IMR-90 (cell line): ENCODE measurements around the gene GARIN5A.

Source experiments
- BHLHE40 ChIP-seq: fragments of 150-350 bp; IDR thresholded peaks from 2 replicates; pipeline ENCODE4 v1.6.1; 2016; ENCODE audit warnings: mild to moderate bottlenecking, low read depth, low read length
- POLR2A ChIP-seq: IDR thresholded peaks from 2 replicates; pipeline ENCODE4 v1.6.1; 2012; ENCODE audit warnings: mild to moderate bottlenecking, low read depth, low read length
- SMC3 ChIP-seq: fragments of 150-350 bp; IDR thresholded peaks from 2 replicates; pipeline ENCODE4 v1.6.1; 2016; ENCODE audit warnings: low read depth, mild to moderate bottlenecking, antibody characterized with exemption, low read length, moderate library complexity
- TF ChIP-seq, protein P1 (sequence below): conservative IDR thresholded peaks from 2 replicates; pipeline ENCODE4 v1.5.1; 2012; ENCODE audit warnings: mild to moderate bottlenecking, low read depth, low read length, improper control_type of control experiment
- TF ChIP-seq, protein P2 (sequence below): fragments of 150-350 bp; IDR thresholded peaks from 2 replicates; pipeline ENCODE4 v1.6.1; 2017; ENCODE audit warnings: mild to moderate bottlenecking, antibody characterized with exemption, low read length, low read depth

DNA sequence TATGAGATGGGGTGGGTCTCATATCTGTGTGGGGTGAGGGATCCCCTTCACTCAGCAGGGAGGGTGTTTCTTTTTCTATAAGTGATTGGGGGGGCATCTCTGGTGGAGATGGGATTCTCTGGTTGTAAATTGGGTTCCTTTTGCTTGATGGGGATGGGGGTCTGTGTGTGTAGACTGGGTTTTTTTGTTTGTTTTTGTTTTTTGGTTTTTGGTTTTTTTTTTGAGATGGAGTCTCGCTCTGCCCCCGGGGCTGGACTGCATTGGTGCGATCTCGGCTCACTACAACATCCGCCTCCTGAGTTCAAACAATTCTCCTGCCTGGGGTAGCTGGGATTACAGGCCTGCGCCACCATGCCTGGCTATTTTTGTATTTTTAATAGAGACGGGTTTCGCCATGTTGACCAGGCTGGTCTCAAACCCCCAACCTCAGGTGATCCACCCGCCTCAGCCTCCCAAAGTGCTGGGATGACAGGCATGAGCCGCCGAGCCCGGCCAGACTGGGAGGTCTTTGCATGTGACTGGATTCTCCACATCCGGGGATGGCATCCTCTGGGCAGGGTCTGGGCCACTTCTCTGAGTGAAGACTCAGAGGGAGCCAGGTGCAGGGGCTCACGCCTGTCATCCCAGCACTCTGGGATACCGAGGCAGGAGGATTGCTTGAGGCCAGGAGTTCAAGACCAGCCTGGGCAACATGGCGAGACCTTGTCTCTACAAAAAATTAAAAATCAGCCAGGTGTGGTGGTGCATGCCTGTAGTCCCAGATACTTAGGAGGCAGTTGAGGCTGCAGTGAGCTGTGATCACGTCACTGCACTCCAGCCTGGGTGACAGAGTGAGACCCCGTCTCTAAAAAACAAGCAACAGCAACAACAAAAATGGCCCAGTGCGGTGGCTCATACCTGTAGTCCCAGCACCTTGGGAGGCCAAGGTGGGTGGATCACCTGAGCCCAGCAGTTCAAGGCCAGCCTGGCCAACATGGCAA, 43.2 kb downstream of the GARIN5A start:
- TF ChIP-seq, protein P1, sequence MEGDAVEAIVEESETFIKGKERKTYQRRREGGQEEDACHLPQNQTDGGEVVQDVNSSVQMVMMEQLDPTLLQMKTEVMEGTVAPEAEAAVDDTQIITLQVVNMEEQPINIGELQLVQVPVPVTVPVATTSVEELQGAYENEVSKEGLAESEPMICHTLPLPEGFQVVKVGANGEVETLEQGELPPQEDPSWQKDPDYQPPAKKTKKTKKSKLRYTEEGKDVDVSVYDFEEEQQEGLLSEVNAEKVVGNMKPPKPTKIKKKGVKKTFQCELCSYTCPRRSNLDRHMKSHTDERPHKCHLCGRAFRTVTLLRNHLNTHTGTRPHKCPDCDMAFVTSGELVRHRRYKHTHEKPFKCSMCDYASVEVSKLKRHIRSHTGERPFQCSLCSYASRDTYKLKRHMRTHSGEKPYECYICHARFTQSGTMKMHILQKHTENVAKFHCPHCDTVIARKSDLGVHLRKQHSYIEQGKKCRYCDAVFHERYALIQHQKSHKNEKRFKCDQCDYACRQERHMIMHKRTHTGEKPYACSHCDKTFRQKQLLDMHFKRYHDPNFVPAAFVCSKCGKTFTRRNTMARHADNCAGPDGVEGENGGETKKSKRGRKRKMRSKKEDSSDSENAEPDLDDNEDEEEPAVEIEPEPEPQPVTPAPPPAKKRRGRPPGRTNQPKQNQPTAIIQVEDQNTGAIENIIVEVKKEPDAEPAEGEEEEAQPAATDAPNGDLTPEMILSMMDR, result no peak
- TF ChIP-seq POLR2A (no peak), BHLHE40 (no peak), SMC3 (no peak)
- TF ChIP-seq, protein P2, sequence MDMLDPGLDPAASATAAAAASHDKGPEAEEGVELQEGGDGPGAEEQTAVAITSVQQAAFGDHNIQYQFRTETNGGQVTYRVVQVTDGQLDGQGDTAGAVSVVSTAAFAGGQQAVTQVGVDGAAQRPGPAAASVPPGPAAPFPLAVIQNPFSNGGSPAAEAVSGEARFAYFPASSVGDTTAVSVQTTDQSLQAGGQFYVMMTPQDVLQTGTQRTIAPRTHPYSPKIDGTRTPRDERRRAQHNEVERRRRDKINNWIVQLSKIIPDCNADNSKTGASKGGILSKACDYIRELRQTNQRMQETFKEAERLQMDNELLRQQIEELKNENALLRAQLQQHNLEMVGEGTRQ, result no peak
